ENCODE results near the gene GRID2IP. TPM values are rescaled to one million over a fixed set of nuclear protein-coding genes. Genes with fewer than 3 reads are reported as not detected.

GRID2IP gene
- total and polyA plus RNA-seq, 2 donors (not counting 1 experiment from before 2014, with no cell fraction given): 0.72 to 1.7 TPM

DNA sequence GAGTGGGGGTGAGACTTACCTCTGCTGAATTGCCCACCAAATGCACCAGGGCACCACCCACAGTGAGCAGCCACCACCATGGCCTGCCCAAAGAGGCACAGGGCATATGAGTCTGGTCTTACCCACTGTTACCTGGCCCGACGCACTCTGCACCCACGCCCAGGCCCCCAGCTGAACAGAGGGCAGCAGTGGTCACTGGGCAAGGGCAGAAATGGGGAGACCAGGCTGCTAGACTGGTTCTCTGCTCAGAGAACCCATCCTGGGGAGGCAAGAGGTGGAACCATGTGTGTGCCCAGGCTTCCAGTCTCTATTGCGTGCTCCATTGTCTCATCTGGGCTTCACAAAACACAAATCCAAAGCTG, 64.1 kb downstream of the GRID2IP start:
- Histone ChIP-seq H3K4me1 (ENCODE audit: control insufficient read depth in 2 of 2, insufficient read depth in 2 of 2, low read length in 2 of 2) (peaks cover 11 to 19% of the 10 kb centered on the region in 2 donors), H3K4me2 (replicated peaks; ENCODE audit: low read depth, low read length, poor library complexity, severe bottlenecking) (no peak overlapping the region), H3K79me2 (ENCODE audit: control insufficient read depth, insufficient read depth, low read length) (peaks cover 32% of the 10 kb centered on the region), H3K9me3 (ENCODE audit: control extremely low read depth in 1 of 3, control insufficient read depth in 2 of 3, insufficient read depth in 1 of 3, low read length in 2 of 3) (peaks cover 0 to 8% (median 2%) of the 10 kb centered on the region in 3 donors), H3K36me3 (replicated peaks in 1 of 2; ENCODE audit: control extremely low read depth in 1 of 2, control insufficient read depth in 1 of 2, extremely low read depth in 1 of 2, insufficient read depth in 2 of 2, low read length in 1 of 2) (peaks cover 0 to 2% of the 10 kb centered on the region in 2 experiments), H3K9ac (ENCODE audit: low read length) (no peak overlapping the region), H3K4me3 (ENCODE audit: control extremely low read depth in 1 of 5, extremely low read depth in 1 of 5, insufficient read depth in 1 of 5, low read depth in 2 of 5, low read length in 4 of 5) (no peak overlapping the region), H3K27me3 (replicated peaks in 1 of 4; ENCODE audit: control extremely low read depth in 1 of 4, control insufficient read depth in 3 of 4, insufficient read depth in 4 of 4, low read length in 3 of 4) (no peaks in the 10 kb centered on the region), H4K20me1 (ENCODE audit: control insufficient read depth, insufficient read depth, low read length, poor library complexity, severe bottlenecking) (peaks cover 6% of the 10 kb centered on the region), H3K27ac (ENCODE audit: low read length in 2 of 2) (no peak overlapping the region), H2AFZ (ENCODE audit: insufficient read depth, low read depth, low read length, poor library complexity, severe bottlenecking) (no peak overlapping the region)
- H3K9me3 Mint-ChIP-seq (ENCODE audit: insufficient read depth): no peaks in the 10 kb centered on the region
- peaks cover 17% of the 10 kb centered on the region for H3K4me1 Mint-ChIP-seq
- 100% methylated on average over 4 of the region's 4 CpGs for WGBS (ENCODE audit: insufficient coverage)
- ATAC-seq (ENCODE audit: low read depth) (no peak), DNase-seq (no peak)
- H3K27me3 Mint-ChIP-seq: peaks cover 4% of the 10 kb centered on the region
- ChIA-PET POLR2A (no interaction called here), CTCF (no interaction called here)
- TF ChIP-seq EZH2 (IDR thresholded peaks at IDR 0.05; ENCODE audit: borderline replicate concordance, insufficient read depth, low read depth, low read length, poor library complexity, severe bottlenecking): no peak
- TF ChIP-seq, protein P1, sequence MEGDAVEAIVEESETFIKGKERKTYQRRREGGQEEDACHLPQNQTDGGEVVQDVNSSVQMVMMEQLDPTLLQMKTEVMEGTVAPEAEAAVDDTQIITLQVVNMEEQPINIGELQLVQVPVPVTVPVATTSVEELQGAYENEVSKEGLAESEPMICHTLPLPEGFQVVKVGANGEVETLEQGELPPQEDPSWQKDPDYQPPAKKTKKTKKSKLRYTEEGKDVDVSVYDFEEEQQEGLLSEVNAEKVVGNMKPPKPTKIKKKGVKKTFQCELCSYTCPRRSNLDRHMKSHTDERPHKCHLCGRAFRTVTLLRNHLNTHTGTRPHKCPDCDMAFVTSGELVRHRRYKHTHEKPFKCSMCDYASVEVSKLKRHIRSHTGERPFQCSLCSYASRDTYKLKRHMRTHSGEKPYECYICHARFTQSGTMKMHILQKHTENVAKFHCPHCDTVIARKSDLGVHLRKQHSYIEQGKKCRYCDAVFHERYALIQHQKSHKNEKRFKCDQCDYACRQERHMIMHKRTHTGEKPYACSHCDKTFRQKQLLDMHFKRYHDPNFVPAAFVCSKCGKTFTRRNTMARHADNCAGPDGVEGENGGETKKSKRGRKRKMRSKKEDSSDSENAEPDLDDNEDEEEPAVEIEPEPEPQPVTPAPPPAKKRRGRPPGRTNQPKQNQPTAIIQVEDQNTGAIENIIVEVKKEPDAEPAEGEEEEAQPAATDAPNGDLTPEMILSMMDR (IDR thresholded peaks at IDR 0.05): no peak
- H3K4me3 Mint-ChIP-seq: no peak overlapping the region
- H3K27ac Mint-ChIP-seq: no peak overlapping the region
- intact Hi-C loops (cut with micrococcal nuclease): no loop called here

DNA sequence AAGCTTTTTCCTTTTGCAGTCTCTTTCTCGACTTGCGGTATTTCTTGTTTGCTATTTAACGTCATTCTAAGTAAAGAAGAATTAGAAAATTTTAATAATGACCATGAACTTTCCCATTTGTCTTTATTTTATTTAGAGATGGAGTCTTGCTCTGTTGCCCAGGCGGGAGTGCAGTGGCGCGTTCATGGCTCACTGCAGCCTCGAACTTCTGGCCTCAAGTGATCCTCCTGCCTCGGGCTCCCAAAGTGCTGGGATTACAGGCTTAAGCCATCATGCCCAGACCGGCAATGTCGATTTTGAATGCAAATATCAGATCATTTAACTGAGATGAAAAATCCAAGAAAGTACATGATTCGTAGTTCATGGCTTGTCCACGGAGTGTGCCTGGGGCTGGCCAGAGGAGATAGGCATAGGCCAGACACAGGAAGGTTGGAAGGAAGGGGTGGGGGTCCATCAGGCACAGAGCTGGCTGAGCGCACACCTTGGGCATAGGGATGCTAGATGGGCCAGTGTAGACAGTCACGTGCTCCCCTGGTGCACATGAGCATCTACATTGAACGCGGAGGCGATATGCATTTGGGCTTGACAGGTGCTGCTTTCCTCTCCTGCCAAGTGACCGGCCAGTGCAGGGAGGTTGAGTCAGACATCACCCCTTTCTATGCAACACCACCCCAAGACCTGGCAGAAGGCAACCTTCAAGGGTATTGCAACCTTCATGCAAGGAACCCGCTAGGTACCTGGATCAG, 64.7 kb downstream of the GRID2IP start:
- Histone ChIP-seq H3K4me3 (ENCODE audit: control extremely low read depth in 1 of 5, extremely low read depth in 1 of 5, insufficient read depth in 1 of 5, low read depth in 2 of 5, low read length in 4 of 5) (no peak overlapping the region), H3K27me3 (replicated peaks in 1 of 4; ENCODE audit: control extremely low read depth in 1 of 4, control insufficient read depth in 3 of 4, insufficient read depth in 4 of 4, low read length in 3 of 4) (no peaks in the 10 kb centered on the region), H3K36me3 (replicated peaks in 1 of 2; ENCODE audit: control extremely low read depth in 1 of 2, control insufficient read depth in 1 of 2, extremely low read depth in 1 of 2, insufficient read depth in 2 of 2, low read length in 1 of 2) (peaks cover 0 to 3% of the 10 kb centered on the region in 2 experiments), H3K4me2 (replicated peaks; ENCODE audit: low read depth, low read length, poor library complexity, severe bottlenecking) (no peak overlapping the region), H2AFZ (ENCODE audit: insufficient read depth, low read depth, low read length, poor library complexity, severe bottlenecking) (no peak overlapping the region), H3K9ac (ENCODE audit: low read length) (no peak overlapping the region), H3K4me1 (ENCODE audit: control insufficient read depth in 2 of 2, insufficient read depth in 2 of 2, low read length in 2 of 2) (peaks cover 11 to 20% of the 10 kb centered on the region in 2 donors), H3K79me2 (ENCODE audit: control insufficient read depth, insufficient read depth, low read length) (peaks cover 37% of the 10 kb centered on the region), H4K20me1 (ENCODE audit: control insufficient read depth, insufficient read depth, low read length, poor library complexity, severe bottlenecking) (peaks cover 7% of the 10 kb centered on the region), H3K9me3 (ENCODE audit: control extremely low read depth in 1 of 3, control insufficient read depth in 2 of 3, insufficient read depth in 1 of 3, low read length in 2 of 3) (peaks cover 0 to 8% (median 2%) of the 10 kb centered on the region in 3 donors), H3K27ac (ENCODE audit: low read length in 2 of 2) (no peak overlapping the region)
- no peak for DNase-seq
- 95% methylated on average over 15 of the region's 19 CpGs for WGBS (ENCODE audit: insufficient coverage)
- Mint-ChIP-seq H3K27ac (no peak overlapping the region), H3K27me3 (peaks cover 4% of the 10 kb centered on the region), H3K4me3 (no peak overlapping the region), H3K9me3 (ENCODE audit: insufficient read depth) (no peaks in the 10 kb centered on the region), H3K4me1 (peaks cover 19% of the 10 kb centered on the region)
- intact Hi-C loops (cut with micrococcal nuclease): no loop called here
- TF ChIP-seq EZH2 (IDR thresholded peaks at IDR 0.05; ENCODE audit: borderline replicate concordance, insufficient read depth, low read depth, low read length, poor library complexity, severe bottlenecking): no peak
- TF ChIP-seq, protein P1 (IDR thresholded peaks at IDR 0.05): no peak
- POLR2A ChIA-PET: no interaction called here
- CTCF ChIA-PET: no interaction called here
- ATAC-seq (ENCODE audit: low read depth): no peak

Data from B cell (primary cell).